SK-N-SH (cell line): ENCODE results near the gene SLC25A26. TPM values are rescaled to one million over a fixed set of nuclear protein-coding genes. Genes with fewer than 3 reads are reported as not detected.

Experiments
- CTCF ChIA-PET: fragments of 300-600, 350-600 bp; formaldehyde crosslinking; extraction: SDS; loops from one replicate; lab custom pipeline; 2021; lab: Yijun Ruan, JAX
- POLR2A ChIA-PET: fragments of 350-600 bp; sonication (Branson Sonifier 250); formaldehyde crosslinking; extraction: SDS; loops from one replicate; lab custom pipeline; 2020; ENCODE audit warnings: antibody characterized with exemption, inconsistent platforms; lab: Yijun Ruan, JAX
- DNase-seq: peaks from one replicate; pipeline ENCODE4 v3.0.0; 2012
- H2AFZ ChIP-seq: fragments of 200-600 bp; sonication (generic); 2 replicates; pipeline ENCODE4 v1.8.1; 2016; ENCODE audit warnings: antibody characterized with exemption, mild to moderate bottlenecking, low read depth
- H3F3A ChIP-seq: fragments of 200-600 bp; sonication (generic); replicated peaks from 2 replicates; pipeline ENCODE3; 2016; ENCODE audit warnings: antibody characterized with exemption, mild to moderate bottlenecking; ENCODE audit not compliant: insufficient read depth
- H3K27ac ChIP-seq, 2 experiments: fragments of 200-500 bp in 1 of 2; fragments of 200-600 bp in 1 of 2; sonication (Bioruptor generic) in 1 of 2; sonication (generic), shearing (Covaris generic) in 1 of 2; 2 replicates each; pipeline versions ENCODE4 v1.5.1 to v1.6.1; 2014 to 2016; ENCODE audit warnings: low read depth in 2 of 2, inconsistent platforms in 1 of 2, low read length in 1 of 2, mild to moderate bottlenecking in 1 of 2, mixed read lengths in 1 of 2
- H3K27me3 ChIP-seq: fragments of 200-600 bp; sonication (generic), shearing (Covaris generic); 2 replicates; pipeline ENCODE4 v1.6.1; 2016; ENCODE audit warnings: mixed run types; ENCODE audit not compliant: insufficient read depth
- H3K36me3 ChIP-seq, 2 experiments: fragments of 200-500 bp in 1 of 2; fragments of 200-600 bp in 1 of 2; sonication (Bioruptor generic) in 1 of 2; sonication (generic) in 1 of 2; replicated peaks in 1 of 2; 2 replicates each; pipeline versions ENCODE3 to v1.5.1; 2014 to 2016; ENCODE audit warnings: low read length in 1 of 2, mild to moderate bottlenecking in 1 of 2; ENCODE audit not compliant: insufficient read depth in 2 of 2, control insufficient read depth in 1 of 2
- H3K4me1 ChIP-seq, 2 experiments: fragments of 200-500 bp in 1 of 2; fragments of 200-600 bp in 1 of 2; sonication (Bioruptor generic) in 1 of 2; sonication (generic), shearing (Covaris generic) in 1 of 2; 2 replicates each; pipeline versions ENCODE4 v1.5.1 to v1.6.1; 2014 to 2016; ENCODE audit warnings: low read depth in 1 of 2, low read length in 1 of 2, mixed run types in 1 of 2; ENCODE audit not compliant: insufficient read depth in 2 of 2, control insufficient read depth in 1 of 2
- H3K4me2 ChIP-seq: fragments of 200-600 bp; sonication (generic), shearing (Covaris generic); 2 replicates; pipeline ENCODE4 v1.6.1; 2017; ENCODE audit warnings: mixed run types
- H3K4me3 ChIP-seq, 2 experiments: fragments of 200-500 bp in 1 of 2; fragments of 200-600 bp in 1 of 2; sonication (Bioruptor generic) in 1 of 2; sonication (generic), shearing (Covaris generic) in 1 of 2; 2 replicates each; pipeline versions ENCODE4 v1.5.1 to v1.8.1; 2014 to 2016; ENCODE audit warnings: low read depth in 2 of 2, inconsistent platforms in 1 of 2, low read length in 1 of 2, mild to moderate bottlenecking in 1 of 2, mixed read lengths in 1 of 2, moderate library complexity in 1 of 2
- H3K79me2 ChIP-seq: fragments of 200-600 bp; sonication (generic); 2 replicates; pipeline ENCODE4 v1.8.1; 2017; ENCODE audit warnings: mild to moderate bottlenecking; ENCODE audit not compliant: insufficient read depth
- H3K9ac ChIP-seq: fragments of 200-600 bp; sonication (generic); 2 replicates; pipeline ENCODE4 v1.6.1; 2017; ENCODE audit warnings: mixed run types
- H3K9me2 ChIP-seq: fragments of 200-600 bp; sonication (generic); 2 replicates; pipeline ENCODE4 v1.6.1; 2017; ENCODE audit warnings: mixed run types
- H3K9me3 ChIP-seq: fragments of 200-600 bp; sonication (generic); 2 replicates; pipeline ENCODE4 v1.6.1; 2017; ENCODE audit warnings: mixed run types, mild to moderate bottlenecking, moderate library complexity
- H4K20me1 ChIP-seq: fragments of 200-600 bp; sonication (generic); 2 replicates; pipeline ENCODE4 v1.6.1; 2017; ENCODE audit warnings: mild to moderate bottlenecking, mixed run types; ENCODE audit not compliant: insufficient read depth
- MAX ChIP-seq: IDR thresholded peaks from 2 replicates; pipeline ENCODE4 v1.4.0; 2012; ENCODE audit warnings: low read depth
- REST ChIP-seq: IDR thresholded peaks from 2 replicates; pipeline ENCODE4 v1.6.1; 2012; ENCODE audit warnings: mild to moderate bottlenecking, low read depth, low read length, moderate library complexity
- RFX5 ChIP-seq: IDR thresholded peaks from 2 replicates; pipeline ENCODE4 v1.6.1; 2012; ENCODE audit warnings: mild to moderate bottlenecking, improper control_type of control experiment, low read length
- SMC3 ChIP-seq: IDR thresholded peaks from 2 replicates; pipeline ENCODE4 v1.6.1; 2012; ENCODE audit warnings: low read depth, low read length, improper control_type of control experiment
- TAF1 ChIP-seq: IDR thresholded peaks from 2 replicates; pipeline ENCODE4 v1.6.1; 2012; ENCODE audit warnings: low read depth, mild to moderate bottlenecking, low read length, moderate library complexity, borderline replicate concordance
- USF1 ChIP-seq: IDR thresholded peaks from 2 replicates; pipeline ENCODE4 v1.4.0; 2012; ENCODE audit warnings: low read depth, borderline replicate concordance
- YY1 ChIP-seq: IDR thresholded peaks from 2 replicates; pipeline ENCODE4 v1.4.0; 2012; ENCODE audit warnings: low read depth, mild to moderate bottlenecking
- WGBS: methylation state at CpG from one replicate; pipeline ENCODE4 v1.1.6; 2017; ENCODE audit warnings: low lambda C conversion rate; 5-methylcytosine and 5-hydroxymethylcytosine counted together
- polyA plus RNA-seq, 3 experiments: library from polyadenylated mRNA; depleted of rRNA; stranded (reverse); fragments of >200 nt; gene quantifications; 2 replicates each; pipeline ENCODE4 v1.2.3, GENCODE V29; 2012

Gene SLC25A26
- polyA plus RNA-seq, 1 of the 3 experiments (the other 2 are of a cell fraction): 31.8 TPM

- CTCF ChIA-PET: interaction anchor here (0.6 to 4.2 kb wide), 5 partner anchors 9 to 427 kb away, joined by 3 to 27 read pairs (median 4); no protein-coding TSS in a partner anchor
- no peak for DNase-seq
- no peak overlapping the region for H2AFZ ChIP-seq
- TF ChIP-seq REST: no peak
- no peak for TF ChIP-seq MAX
- TF ChIP-seq, all 33 proteins: peak for 0
- no peak overlapping the region for H3K4me3 ChIP-seq
- POLR2A ChIA-PET: no interaction called here
- no peak overlapping the region for H3K4me2 ChIP-seq
- no peaks in the 10 kb centered on the region for H3K9me2 ChIP-seq
- H3K27me3 ChIP-seq: no peaks in the 10 kb centered on the region
- no peaks in the 10 kb centered on the region for H4K20me1 ChIP-seq
- H3K36me3 ChIP-seq: no peaks in the 10 kb centered on the region
- H3K79me2 ChIP-seq: no peaks in the 10 kb centered on the region
- WGBS: 87% methylated on average over 8 of the region's 8 CpGs
- no peaks in the 10 kb centered on the region for H3F3A ChIP-seq
- peaks cover 0 to 9% of the 10 kb centered on the region in 2 experiments; a peak in 2 of 4 replicates for H3K4me1 ChIP-seq
- H3K27ac ChIP-seq: no peak overlapping the region
- H3K9ac ChIP-seq: no peak overlapping the region
- no peaks in the 10 kb centered on the region for H3K9me3 ChIP-seq
Measured at GRCh38 chr3:66394753-66395249, 174.0 kb downstream of the SLC25A26 start.

GRCh38 chr3:66395635-66396034, 174.8 kb downstream of the SLC25A26 start:
- no peak overlapping the region for H2AFZ ChIP-seq
- H3K27ac ChIP-seq: no peak overlapping the region
- ChIA-PET CTCF (interaction anchor here (4.2 kb wide), 1 partner anchor 13 kb away, joined by 27 read pairs; no protein-coding TSS in a partner anchor), POLR2A (no interaction called here)
- no peaks in the 10 kb centered on the region for H3K9me2 ChIP-seq
- WGBS: 86% methylated on average over 6 of the region's 10 CpGs
- no peaks in the 10 kb centered on the region for H3K79me2 ChIP-seq
- H3K4me2 ChIP-seq: no peak overlapping the region
- H4K20me1 ChIP-seq: no peaks in the 10 kb centered on the region
- no peaks in the 10 kb centered on the region for H3K27me3 ChIP-seq
- no peaks in the 10 kb centered on the region for H3F3A ChIP-seq
- peaks cover 0 to 10% of the 10 kb centered on the region in 2 experiments; a peak in 2 of 4 replicates for H3K4me1 ChIP-seq
- no peak for TF ChIP-seq SMC3
- no peak for TF ChIP-seq YY1
- TF ChIP-seq RFX5: no peak
- no peak for TF ChIP-seq TAF1
- TF ChIP-seq USF1: no peak
- H3K4me3 ChIP-seq: no peak overlapping the region
- no peaks in the 10 kb centered on the region for H3K36me3 ChIP-seq
- no peak overlapping the region for H3K9ac ChIP-seq
- no peaks in the 10 kb centered on the region for H3K9me3 ChIP-seq
- DNase-seq: no peak
